OCI-LY7 (cell line): Measurements from ENCODE around the gene COL6A2.
"Not testable (repeated sequence)": the region's sequence is repeated elsewhere in the genome, so short reads cannot be mapped to it uniquely, and the experiment has no call there.

Experiments used
- CTCF ChIP-seq: fragments of 200-600 bp; sonication (generic); conservative IDR thresholded peaks from 2 replicates; pipeline ENCODE4 v1.5.1; 2014; ENCODE audit warnings: mild to moderate bottlenecking, antibody characterized with exemption, low read length, moderate library complexity, mixed read lengths
- EZH2phosphoT487 ChIP-seq: fragments of 200-600 bp; sonication (generic); IDR thresholded peaks from 2 replicates; pipeline ENCODE4 v1.6.1; 2018; ENCODE audit warnings: low read depth, borderline replicate concordance, mild to moderate bottlenecking, mixed run types, antibody characterized with exemption, low read length, moderate library complexity, mixed read lengths

GRCh38 chr21:46085259-46085658, 12.7 kb upstream of the COL6A2 start:
- TF ChIP-seq CTCF, EZH2phosphoT487: not testable (repeated sequence)
